Chondrocyte (in vitro differentiated cells): ENCODE measurements around the gene PLEKHA5. TPM values are rescaled to one million over a fixed set of nuclear protein-coding genes. Genes with fewer than 3 reads are reported as not detected.

Experiments used
- DNase-seq: peaks from one replicate; pipeline ENCODE4 v3.0.0; 2021; ENCODE audit warnings: mixed read lengths, low spot score
- H3K27ac Mint-ChIP-seq: one replicate; pipeline ENCODE4 v1.8.0; 2021; ENCODE audit warnings: mild to moderate bottlenecking, moderate library complexity, mixed read lengths; ENCODE audit not compliant: unreplicated experiment
- H3K27me3 Mint-ChIP-seq: 2 replicates; pipeline ENCODE4 v1.8.0; 2021; ENCODE audit warnings: low read depth, mixed read lengths
- H3K36me3 Mint-ChIP-seq: 2 replicates; pipeline ENCODE4 v1.8.0; 2021; ENCODE audit warnings: low read depth, mixed read lengths
- H3K4me1 Mint-ChIP-seq: 2 replicates; pipeline ENCODE4 v1.8.0; 2021; ENCODE audit warnings: low read depth, mild to moderate bottlenecking, mixed read lengths
- H3K4me3 Mint-ChIP-seq: one replicate; pipeline ENCODE4 v1.8.0; 2021; ENCODE audit warnings: mild to moderate bottlenecking, moderate library complexity, mixed read lengths; ENCODE audit not compliant: unreplicated experiment
- H3K9me3 Mint-ChIP-seq: 2 replicates; pipeline ENCODE4 v1.8.0; 2021; ENCODE audit warnings: low read depth, mixed read lengths
- CTCF ChIP-seq: fragments of 200-600 bp; sonication (generic); IDR thresholded peaks from 2 replicates; pipeline ENCODE4 v1.5.0; 2021; ENCODE audit warnings: antibody characterized with exemption, mild to moderate bottlenecking, moderate library complexity
- total RNA-seq: library from RNA; stranded (reverse); gene quantifications from 3 replicates; pipeline ENCODE4 v1.2.1, GENCODE V29; 2021

The PLEKHA5 gene
- total RNA-seq, 1 donor from 2014 or later: 8.9 TPM

GRCh38 chr12:19153396-19153795 lies 23.9 kb downstream of the PLEKHA5 start:
- H3K27me3 Mint-ChIP-seq: no peaks in the 10 kb centered on the region
- no peak for DNase-seq
- no peak overlapping the region for H3K4me3 Mint-ChIP-seq
- H3K36me3 Mint-ChIP-seq: peaks cover 2% of the 10 kb centered on the region
- no peak overlapping the region for H3K27ac Mint-ChIP-seq
- no peak for TF ChIP-seq CTCF
- H3K4me1 Mint-ChIP-seq: peaks cover 29% of the 10 kb centered on the region
- peaks cover 5% of the 10 kb centered on the region for H3K9me3 Mint-ChIP-seq

DNA sequence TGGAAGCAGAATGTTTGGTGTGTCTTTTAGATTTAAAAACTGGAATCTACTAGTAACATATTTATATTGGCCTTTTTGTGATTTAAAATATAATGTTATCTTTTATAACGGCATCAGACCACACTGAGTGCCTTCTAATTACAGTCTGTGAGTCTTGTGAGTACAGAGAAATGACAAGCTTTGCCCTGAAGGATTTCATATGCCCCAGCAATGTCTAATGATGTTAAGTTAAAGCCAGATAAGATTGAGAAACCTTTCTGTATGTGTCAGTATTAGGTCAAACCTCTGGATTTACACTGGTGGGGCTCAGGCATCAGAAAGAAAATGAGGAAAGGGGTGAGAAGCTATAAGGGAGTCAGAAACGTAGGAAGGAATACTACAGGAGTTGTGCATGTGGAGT lies 25.2 kb downstream of the PLEKHA5 start:
- Mint-ChIP-seq H3K9me3 (peaks cover 5% of the 10 kb centered on the region), H3K27me3 (no peaks in the 10 kb centered on the region), H3K27ac (no peak overlapping the region), H3K4me1 (peaks cover 37% of the 10 kb centered on the region), H3K36me3 (no peaks in the 10 kb centered on the region), H3K4me3 (no peak overlapping the region)
- DNase-seq: no peak
- no peak for TF ChIP-seq CTCF

DNA sequence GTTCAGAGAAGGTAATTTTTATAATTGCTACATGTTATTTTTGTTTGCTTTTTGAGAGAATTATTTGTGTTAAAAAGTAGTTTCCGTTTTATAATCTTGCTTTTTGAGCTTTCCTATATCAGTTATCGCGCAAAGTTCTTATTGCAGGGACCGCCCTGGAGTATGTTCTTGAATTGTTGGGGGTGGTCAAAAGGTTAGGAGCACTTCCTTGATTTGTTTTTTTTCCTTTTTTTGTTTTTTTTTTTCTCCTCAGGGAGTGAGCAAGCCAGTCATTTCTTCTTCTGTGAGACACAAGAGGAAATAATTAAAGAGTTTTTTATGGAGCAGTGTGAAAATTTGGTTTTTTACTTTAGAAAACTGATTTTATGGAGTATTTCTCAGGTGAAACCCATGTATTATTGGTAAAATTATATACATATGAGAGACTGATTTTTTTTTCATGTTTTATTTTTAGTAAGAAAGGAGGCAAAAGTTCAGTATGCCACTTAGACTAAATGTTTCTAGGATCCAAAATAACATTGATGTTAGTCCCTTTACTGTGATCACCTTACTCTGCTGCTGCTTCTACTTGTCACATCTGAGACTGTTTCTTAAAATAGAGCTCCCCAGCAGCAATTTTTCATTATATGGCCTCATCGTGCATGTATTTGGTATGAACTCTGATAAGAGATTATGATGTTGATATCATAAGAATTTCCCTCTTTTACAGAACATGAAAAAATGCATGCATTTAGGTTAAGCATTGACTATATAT lies 26.6 kb downstream of the PLEKHA5 start:
- H3K4me1 Mint-ChIP-seq: peaks cover 26% of the 10 kb centered on the region
- H3K36me3 Mint-ChIP-seq: no peaks in the 10 kb centered on the region
- no peak overlapping the region for H3K27ac Mint-ChIP-seq
- DNase-seq: no peak
- H3K4me3 Mint-ChIP-seq: no peak overlapping the region
- no peaks in the 10 kb centered on the region for H3K27me3 Mint-ChIP-seq
- H3K9me3 Mint-ChIP-seq: peaks cover 5% of the 10 kb centered on the region
- TF ChIP-seq CTCF: no peak

DNA sequence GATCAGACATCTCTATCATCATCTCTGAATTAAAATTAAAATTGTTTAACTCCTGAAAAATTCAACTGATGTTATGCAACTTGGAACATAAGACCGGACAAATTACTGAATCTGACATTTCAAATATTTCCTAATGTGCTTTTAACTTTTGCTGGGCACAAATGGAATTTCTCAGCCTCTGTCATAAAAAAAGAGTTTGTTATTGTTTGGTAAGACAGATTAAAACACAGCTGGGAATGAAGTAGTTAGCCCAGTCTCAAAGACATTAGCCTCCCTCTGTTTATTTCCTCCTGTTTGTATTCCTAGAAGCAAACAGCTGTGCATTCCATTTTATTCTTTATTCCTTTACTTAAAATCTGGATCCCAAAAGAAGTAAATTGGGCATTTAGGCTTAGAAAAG lies 29.4 kb downstream of the PLEKHA5 start:
- H3K9me3 Mint-ChIP-seq: no peaks in the 10 kb centered on the region
- H3K27me3 Mint-ChIP-seq: no peaks in the 10 kb centered on the region
- H3K4me3 Mint-ChIP-seq: no peak overlapping the region
- TF ChIP-seq CTCF: no peak
- no peak for DNase-seq
- H3K4me1 Mint-ChIP-seq: peaks cover 23% of the 10 kb centered on the region
- no peaks in the 10 kb centered on the region for H3K36me3 Mint-ChIP-seq
- H3K27ac Mint-ChIP-seq: no peak overlapping the region

GRCh38 chr12:19161216-19161615 lies 31.7 kb downstream of the PLEKHA5 start:
- no peak for TF ChIP-seq CTCF
- Mint-ChIP-seq H3K27ac (peak overlapping the region; percentile 12), H3K36me3 (peaks cover 2% of the 10 kb centered on the region), H3K9me3 (peaks cover 3% of the 10 kb centered on the region), H3K4me1 (peaks cover 18% of the 10 kb centered on the region), H3K27me3 (no peaks in the 10 kb centered on the region), H3K4me3 (no peak overlapping the region)
- DNase-seq: no peak
